GM19397 (cell line): ENCODE results near the gene SOX8.

Experiments
- ATAC-seq: cut with Tn5 transposase; IDR thresholded peaks from one replicate; pipeline ENCODE4 v1.9.1; 2021; ENCODE audit warnings: mild to moderate bottlenecking, moderate library complexity; ENCODE audit not compliant: unreplicated experiment

Gene SOX8

DNA sequence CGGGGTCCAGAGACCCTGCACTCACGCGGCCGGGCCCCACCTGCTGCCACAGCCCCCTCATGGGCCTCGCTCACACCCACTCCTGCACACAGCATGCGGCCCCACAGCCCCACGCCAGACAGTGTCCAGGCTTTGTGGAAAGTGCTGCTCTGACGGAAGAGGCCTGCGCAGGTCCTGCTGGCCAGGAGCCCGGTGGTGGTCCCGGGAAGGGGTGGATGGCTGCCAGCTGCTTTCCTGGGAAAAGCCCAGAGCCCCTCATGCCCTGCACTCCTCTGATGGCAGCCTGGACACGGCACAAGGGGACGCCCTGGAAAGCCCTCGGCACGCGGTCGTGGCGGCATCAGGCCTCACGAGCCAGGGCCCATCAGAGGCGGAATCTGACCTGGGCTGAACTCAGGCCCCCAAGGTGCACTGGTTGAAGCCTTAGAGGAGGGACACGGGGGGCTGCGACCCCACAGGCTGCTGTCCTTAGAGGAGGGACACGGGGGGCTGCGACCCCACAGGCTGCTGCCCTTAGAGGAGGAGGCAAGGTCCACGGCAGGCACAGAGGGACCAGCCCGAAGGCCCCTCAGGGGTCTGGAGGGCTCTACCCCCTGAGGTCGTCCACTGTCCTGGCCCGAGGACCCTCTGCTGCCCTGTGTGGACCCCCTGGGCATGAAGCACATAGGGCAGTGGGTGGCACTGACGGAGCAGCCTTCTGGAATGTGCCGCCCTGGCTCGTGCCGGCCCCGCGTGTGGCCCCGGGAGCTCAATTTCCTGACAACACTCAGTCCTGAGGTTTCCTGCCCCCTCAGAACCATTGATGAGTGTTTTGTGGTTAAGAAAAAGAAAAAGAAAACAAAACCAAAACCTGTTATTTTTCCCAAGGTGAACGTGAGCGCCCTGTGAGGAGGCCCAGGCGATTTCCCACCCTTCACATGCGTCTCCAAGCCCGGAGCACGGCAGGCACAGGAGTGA, 22.1 kb downstream of the SOX8 start:
- ATAC-seq, result no peak

DNA sequence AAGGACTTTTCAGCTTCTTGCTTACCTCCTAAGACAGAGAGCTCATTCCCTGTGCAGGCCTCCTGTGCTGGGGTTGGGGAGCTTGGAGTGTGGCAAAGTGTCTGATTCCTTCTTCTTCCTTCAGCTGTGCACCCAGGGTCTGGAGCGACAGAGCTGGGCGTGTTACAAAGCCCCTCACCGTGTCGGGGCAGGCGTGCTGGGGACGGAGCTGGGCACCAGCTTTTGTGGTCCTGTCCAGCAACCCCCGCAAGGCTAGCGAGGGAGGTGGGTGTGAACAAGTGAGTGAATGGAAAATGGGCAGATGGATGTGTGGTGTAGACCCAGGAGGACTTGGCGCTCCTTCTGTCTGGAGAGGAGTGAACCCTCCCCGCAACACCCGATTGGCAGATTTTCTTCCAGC, 23.7 kb downstream of the SOX8 start:
- no peak for ATAC-seq

DNA sequence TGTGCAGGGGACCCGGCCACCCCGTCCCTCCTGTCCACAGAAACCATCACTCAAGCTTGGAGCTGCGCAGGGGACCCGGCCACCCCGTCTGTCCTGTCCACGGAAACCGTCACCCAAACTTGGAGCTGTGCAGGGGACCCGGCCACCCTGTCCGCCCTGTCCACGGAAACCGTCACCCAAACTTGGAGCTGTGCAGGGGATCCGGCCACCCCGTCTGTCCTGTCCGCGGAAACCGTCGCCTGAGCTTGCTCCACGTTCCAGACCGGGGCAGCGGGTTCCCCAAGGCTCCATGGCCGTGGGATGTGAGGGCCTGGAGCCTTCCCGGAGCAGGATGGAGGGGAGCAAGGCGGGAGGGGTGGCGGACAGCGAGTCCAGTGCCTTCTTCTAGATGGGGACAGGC, 25.2 kb downstream of the SOX8 start:
- ATAC-seq, result no peak

DNA sequence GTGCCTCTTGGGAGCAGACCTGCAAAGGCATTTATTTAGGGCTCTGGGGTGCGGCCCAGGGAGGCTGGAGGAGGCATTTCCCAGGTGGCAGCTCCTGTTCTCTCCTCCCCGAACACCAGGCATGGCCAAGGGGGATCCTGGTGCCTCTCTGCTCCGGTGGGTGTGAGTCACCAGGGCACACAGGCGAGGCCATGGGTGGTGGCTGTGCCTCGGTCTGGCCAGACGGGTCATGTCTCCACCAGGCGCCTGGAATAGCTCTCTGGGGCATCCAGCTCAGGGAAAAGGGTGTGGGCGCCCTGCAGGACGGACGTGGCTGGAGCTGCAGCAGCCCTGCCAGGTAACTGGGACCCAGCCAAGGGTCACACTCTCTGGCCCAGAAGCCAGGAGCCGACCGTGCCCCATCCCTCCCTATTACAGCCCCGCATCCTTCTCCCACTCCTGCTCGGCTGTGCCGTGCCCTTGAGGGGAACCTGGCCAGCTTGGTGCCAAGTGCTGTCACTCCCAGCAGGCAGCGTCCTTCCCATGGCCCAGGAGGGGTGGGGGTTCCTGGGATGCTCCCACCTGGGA, 25.8 kb downstream of the SOX8 start:
- no peak for ATAC-seq

DNA sequence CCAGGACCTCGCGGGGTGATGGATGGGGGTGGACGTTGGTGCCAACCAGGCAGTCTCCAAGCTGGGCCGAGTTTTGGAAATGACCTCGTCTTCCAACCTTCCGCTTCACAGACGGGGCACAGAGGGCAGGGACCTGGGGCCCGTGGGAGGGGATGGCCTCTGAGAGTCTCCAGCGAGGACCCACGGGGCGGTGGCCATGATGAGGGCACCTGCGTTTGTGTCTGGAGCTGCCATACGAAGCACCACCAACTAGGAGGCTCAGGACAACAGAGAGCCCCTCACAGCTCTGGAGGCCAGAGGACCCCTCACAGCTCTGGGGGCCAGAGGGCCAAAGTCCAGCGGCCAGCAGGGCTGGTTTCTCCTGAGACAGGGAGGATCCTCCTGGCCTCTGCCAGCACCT, 26.5 kb downstream of the SOX8 start:
- no peak for ATAC-seq

DNA sequence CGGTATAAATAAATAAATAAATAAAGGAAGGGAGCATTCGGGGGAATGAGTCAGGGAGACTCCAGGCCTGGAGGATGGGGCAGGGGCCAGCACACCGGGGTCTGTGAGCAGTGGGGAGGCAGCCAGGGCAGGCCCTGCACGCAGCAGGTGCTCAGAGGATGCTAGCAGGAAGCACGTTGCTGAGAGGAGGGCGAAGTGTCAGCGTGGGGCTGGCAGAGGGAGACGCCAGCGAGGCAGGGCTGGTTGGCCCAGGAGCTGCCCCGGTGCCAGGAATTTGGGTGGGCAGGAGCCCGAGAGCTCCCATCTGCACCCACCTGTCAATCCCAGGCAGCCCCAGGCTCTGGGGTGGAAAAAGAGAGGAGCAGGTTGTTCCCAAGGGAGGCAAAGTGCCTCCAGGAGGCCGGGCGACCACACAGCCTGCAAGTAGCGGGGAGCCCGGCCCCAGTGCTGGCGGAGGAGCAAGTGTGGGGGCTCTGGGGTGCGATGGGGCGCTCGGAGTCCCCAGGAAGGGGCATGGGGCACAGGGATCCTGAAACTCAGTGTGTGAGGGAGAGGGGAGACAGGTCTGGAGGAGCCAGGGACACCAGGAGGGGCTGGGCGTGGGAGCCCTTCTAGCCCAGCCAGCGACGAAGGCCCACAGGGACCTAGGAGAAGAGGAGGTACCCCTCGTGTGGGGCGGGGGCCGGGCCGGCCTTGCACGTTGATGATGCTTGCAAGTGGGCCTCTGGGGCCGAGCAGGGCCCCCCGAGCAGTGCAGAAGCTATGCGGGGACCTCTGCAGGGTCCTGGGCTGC, 28.0 kb downstream of the SOX8 start:
- ATAC-seq, result no peak

DNA sequence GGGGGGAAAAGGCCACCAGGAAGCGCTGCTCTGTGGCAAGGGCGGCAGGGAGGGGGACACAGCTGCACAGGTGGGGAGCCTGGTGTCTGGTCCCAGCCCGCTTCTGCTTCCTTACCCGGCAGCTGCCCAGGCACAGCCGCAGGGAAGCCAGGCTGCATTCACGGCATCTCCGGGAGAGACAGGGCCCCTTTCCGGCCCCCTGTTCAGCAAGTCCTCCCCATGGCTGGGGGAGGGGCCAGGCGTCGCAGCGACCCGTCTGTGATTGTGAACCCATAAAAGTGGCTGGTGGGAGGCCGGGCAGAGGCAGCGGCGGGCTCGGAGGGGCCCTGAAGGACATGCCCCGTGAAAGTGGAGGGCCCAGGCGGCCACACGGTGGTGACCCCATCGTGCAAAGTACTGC, 28.7 kb downstream of the SOX8 start:
- ATAC-seq, result no peak

DNA sequence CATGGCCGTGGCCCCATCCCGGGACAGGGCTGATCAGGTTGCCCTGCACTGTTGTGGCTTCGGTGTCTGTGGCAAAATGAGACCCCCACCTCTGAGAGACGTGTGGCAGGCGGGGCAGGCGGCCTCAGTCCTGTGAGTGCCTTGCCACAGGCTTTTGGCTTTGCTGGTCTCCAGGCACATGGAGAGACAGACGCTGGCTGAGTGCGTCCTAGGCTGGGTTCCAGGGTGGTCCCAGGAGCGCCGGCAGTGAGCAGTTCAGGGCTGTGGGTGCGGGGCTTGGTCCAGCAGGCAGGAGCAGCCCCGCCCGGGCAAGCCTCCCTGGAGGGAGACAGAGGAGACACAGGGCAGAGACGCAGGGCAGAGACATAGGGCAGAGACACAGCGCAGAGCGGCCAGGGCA, 29.2 kb downstream of the SOX8 start:
- no peak for ATAC-seq

DNA sequence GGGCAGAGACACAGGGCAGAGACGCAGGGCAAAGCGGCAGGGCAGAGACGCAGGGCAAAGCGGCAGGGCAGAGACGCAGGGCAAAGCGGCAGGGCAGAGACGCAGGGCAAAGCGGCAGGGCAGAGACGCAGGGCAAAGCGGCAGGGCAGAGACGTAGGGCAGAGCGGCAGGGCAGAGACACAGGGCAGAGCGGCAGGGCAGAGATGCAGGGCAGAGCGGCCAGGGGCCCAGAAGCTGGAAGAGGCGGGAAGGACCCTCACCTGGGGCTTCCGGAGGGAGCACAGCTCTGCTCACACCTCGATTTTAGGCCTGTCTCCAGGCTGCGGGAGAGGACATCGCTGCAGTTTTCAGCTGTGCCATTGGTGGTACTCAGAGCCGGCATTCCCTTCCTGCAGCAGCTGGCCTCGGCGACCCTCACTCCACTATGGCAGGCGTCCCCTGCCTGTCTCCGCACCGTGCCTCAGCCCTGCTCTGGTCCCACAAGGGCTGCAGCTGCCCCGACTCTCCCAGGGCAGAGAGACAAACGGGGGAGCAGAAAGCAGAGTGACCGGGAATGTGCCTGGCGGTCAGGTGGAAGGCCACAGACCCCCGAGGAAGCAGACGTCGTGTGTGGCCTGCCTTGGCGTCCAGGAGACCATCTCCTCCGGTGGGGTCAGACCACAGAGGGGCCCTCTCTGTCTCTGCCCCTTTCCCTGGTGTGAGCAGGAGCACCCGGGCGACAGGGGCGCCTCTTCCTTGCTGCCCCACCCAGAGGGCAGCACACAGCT, 29.9 kb downstream of the SOX8 start:
- no peak for ATAC-seq

DNA sequence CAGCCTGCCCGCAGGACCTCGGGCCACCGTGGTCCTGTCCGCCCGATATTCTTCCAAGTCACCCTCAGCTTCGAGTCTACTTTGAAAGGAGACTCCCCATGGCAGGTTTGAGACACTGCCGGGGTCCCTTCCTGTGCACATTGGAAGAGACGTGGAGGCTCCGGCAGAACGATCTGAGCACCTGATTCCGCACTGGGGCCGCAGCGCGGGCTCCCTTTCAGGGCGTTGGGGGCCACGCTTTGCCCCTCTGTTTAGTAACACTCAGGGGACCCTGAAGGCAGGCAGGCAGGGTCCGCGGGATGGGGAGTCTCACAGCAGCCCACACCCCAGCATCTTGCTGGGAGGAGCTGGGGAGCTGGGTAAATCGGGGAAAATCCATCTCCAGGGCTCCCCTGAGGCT, 30.6 kb downstream of the SOX8 start:
- no peak for ATAC-seq

DNA sequence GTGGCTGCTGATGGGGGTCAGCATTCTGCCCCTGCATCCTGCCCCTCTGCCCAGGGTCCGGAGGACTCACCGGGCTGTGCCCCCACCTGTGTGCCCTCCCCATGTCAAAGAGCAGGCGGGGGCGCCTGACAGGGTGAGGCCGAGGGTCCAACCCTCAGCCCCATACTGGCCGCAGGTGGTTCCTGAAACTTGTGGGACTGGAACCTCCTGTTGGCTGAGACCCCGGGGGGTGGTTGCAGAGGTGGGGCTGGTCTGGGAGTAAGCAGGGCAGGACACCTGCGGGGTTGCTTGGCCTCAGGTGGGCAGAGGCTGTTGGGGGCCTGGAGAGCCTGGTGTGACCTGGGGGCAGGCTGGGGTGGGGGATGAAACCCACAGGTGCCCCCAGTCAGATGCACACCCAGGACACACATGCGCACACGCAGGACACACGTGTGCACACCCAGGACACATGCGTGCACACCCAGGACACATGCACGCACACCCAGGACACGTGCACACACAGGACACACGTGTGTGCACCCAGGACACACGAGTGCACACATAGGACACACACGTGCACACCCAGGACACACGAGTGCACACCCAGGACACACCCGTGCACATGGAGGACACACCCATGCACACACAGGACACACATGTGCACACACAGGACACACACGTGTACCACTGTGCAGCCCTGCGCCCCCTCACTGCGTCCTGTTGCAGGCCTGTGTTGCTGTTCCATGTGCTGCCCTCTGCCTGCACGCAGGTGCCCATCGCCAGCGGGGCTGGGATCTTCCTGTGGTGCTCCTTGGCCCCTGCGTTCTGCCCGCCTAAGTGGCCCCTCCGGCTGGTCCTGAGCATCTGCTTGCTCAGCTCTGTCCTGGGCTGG, 31.4 kb downstream of the SOX8 start:
- no peak for ATAC-seq

DNA sequence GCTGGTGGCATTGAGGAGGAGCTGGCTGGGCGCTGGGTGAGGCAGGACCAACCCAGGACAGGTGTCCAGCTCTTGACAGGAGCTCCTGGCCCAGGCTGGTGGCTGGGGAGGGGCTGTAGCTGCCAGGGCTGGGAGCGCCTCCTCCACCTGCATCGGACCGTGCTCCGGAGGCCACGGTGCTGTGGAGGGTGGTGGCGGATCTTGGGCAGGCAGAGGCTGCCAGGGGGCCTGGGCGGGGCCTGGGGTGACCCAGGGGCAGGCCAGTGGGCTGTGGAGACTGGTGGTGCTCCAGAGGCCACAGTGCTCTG, 32.0 kb downstream of the SOX8 start:
- ATAC-seq, result no peak

DNA sequence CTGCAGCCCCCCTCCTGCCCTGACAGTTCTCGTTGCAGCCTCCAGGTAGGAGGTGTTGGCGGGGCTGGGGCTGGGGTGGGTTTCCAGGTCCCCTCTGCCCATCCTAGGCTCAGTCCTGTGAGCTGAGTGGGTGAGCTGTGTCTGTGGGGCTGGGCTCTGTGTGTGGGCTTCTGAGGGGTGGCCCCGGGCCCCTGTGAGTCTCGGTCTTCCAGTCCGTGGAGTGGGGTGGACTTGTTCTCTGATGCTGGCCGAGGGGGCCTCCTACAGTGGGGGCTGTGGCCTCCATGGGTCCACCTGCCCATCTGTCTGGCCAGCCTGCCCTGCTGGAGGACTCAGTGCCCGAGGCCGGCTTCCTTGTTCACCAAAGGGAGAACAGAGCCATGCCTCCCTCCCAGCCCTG, 32.7 kb downstream of the SOX8 start:
- no peak for ATAC-seq

DNA sequence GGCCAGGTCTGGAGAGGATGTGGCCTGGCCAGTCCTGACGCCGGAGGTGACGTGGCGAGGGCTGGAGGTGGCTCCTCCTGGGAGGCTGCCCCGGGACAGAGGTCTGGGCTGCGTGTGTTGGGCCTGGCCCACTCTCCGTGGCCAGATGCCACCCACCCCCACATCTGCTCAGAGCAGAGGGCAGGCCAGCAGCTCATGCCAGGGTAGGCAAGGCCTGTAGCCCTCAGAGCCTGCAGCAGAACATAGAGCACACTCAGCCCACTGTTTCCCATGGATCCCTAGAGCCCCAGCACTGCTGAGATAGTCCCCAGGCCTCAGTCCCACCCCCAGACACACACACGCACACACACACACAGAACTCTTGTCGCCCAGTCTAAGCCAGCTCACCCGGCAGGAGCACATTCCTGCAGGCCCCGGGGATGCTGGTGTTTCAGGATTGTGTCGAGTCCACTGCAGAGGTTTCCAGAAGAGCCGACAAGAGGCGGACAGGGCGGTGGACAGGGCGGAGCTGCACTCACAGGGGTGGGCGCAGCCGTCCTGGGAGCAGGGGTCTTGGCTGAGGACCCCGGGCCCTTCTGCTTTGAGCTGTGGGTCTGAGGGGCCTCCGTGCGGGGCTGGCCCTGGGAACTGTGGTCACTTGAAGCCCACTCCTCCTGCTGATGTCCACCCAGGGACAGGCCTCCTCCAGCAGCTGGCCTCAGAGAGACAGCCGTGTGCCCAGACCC, 33.4 kb downstream of the SOX8 start:
- ATAC-seq, result no peak

DNA sequence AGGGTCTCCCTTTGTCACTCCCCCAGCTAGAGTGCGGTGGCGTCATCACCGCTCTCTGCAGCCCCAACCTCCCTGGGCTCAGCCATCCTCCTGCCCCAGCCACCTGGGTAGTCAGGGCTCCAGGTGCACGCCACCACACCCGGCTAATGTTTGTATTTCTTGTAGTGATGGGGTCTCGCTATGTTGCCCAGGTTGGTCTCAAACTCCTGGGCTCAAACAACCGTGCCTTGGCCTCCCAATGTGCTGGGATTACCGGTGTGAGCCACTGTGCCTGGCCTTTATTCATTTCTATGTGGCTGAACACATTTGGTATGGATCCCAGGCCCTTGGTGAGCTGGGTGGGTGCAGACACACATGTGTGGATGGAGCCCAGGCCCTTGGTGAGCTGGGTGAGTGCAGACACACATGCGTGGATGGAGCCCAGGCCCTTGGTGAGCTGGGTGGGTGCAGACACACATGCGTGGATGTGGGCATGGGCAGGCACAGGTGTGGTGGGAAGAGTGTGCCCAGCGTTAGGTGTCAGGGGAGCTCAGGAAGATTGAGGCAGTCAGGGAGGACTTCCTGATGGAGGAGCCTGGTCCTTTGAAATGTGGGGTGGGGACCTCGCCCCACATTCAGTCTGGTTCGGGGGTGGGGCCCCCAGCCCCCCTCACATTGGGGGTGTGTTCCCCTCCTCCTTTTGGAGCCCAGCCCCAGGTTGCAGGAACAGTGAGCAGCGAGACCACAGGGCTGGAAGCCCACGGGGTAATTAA, 37.1 kb downstream of the SOX8 start:
- ATAC-seq, result no peak

DNA sequence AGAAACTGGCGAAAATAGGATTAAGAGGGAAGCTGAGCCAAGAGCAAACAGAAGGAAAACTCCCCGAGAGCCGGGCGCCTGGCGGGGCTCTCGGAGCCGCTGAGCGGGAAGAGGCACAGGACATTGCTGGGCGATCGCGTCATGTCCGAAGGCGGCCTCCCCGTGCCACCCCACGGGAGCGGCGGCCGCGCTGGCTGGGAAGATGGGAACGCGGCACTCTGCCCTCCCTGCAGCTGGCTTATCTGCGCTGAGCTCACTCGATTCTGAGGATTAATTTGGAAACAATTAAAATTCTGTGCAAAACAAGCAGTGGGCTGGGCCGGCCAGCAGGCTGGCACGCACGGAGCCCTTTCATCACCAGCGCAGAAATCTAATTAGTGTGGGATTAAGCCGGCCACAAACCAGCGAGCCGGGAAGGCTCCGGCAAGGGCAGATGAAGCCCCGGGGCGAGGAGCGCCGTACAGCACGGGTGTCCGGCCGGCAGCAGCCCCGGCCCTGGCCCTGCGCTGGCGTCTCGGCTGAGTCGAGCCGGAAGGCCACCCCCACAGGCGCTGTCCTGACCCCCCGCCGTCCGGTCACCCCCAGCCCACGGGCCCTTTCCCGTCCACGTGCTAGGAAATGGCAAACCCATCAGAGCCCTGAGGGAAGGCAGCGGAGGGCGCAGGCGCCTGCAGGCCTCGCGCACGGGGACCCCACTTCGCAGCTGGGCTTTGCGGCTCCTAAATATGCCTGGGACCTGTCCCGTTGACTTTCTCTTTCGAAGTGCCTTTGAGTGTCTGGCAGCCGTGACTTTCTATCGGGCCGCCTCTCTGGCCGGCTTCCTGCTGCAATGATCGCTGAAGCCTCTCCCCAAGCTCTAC, 37.9 kb downstream of the SOX8 start:
- ATAC-seq, result no peak

DNA sequence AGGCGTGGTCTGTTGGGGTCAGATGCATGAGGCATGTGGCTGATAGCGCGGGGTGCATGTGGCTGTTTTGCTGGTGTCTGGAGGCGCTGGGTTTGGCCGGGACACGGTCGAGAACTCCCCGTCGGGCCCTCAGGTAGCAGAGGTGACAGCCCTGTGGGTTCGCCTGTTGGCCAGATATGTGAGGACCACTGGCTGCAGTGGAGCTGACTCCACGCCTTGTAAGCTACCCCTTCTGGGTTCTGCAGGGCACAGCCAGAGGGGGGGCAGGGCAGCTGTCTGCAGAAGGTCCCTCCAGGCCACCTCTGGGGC, 38.5 kb downstream of the SOX8 start:
- no peak for ATAC-seq

DNA sequence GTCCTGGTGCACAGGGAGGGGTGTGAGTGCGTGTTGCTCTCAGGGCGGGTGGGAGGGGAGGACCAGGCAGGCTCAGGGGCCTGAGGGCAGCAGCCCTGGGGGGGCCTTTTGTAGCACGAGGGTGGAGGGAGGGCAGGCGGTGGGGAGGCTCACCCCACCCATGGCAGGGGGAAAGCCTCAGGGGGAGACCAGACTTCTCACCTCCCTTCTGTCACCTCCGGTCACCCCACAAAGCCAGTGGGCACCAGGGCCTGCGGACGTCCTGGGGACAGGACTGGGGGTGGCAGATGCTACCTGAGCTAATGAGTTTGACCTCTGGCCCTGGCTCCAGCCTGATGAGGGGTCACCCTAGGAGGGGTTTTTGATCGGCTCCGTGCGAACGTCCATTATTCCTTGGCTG, 39.0 kb downstream of the SOX8 start:
- ATAC-seq, result no peak
